Jurkat, Clone E6-1 (cell line): ENCODE data around the gene ITGB4. TPM values are rescaled to one million over a fixed set of nuclear protein-coding genes. Genes with fewer than 3 reads are reported as not detected.
A peak's percentile ranks its signal among the peaks of the same experiment; 100 is the strongest.

Experiments used
- DNase-seq: peaks from one replicate; pipeline ENCODE4 v3.0.0-alpha.2; 2011; ENCODE audit warnings: low read depth, low spot score
- H3K4me3 ChIP-seq: 2 replicates; pipeline ENCODE4 v1.5.1; 2011; ENCODE audit warnings: mild to moderate bottlenecking, low read length, control low read depth, moderate library complexity
- polyA plus RNA-seq: library from polyadenylated mRNA; unstranded; fragments of >200 nt; gene quantifications from one replicate; pipeline ENCODE4 v1.2.1, GENCODE V29; 2012; ENCODE audit warnings: missing spikeins; ENCODE audit not compliant: insufficient read length, insufficient read depth

The ITGB4 gene
- 16.1 TPM for polyA plus RNA-seq

GRCh38 chr17:75720656-75721462, at the start of gene ITGB4:
Gene ITGB4, plus strand, starts transcription at chr17:75721459. Its CDS starts 3,245 bp downstream, at chr17:75724704.
- DNase-seq = no peak
- peak within 1 kb of the TSS; percentile 38 for H3K4me3 ChIP-seq

GRCh38 chr17:75672011-75672410, 49.2 kb upstream of the ITGB4 start:
- H3K4me3 ChIP-seq = no peak overlapping the region
- DNase-seq = no peak

- DNase-seq = no peak
Observed at GRCh38 chr17:75673487-75673886, 47.8 kb upstream of the ITGB4 start.

GRCh38 chr17:75676461-75676860, 44.8 kb upstream of the ITGB4 start:
- no peak overlapping the region for H3K4me3 ChIP-seq
- no peak for DNase-seq

More at GRCh38 chr17:75673487-75673886, 47.8 kb upstream of the ITGB4 start:
- H3K4me3 ChIP-seq = no peak overlapping the region

GRCh38 chr17:75679706-75680211, 41.5 kb upstream of the ITGB4 start:
- no peak for DNase-seq
- H3K4me3 ChIP-seq = no peak overlapping the region

GRCh38 chr17:75680431-75680830, 40.8 kb upstream of the ITGB4 start:
- DNase-seq = no peak
- H3K4me3 ChIP-seq = no peak overlapping the region

- DNase-seq = no peak
- no peak overlapping the region for H3K4me3 ChIP-seq
Observed at GRCh38 chr17:75681289-75681688, 40.0 kb upstream of the ITGB4 start.

- no peak for DNase-seq
- H3K4me3 ChIP-seq = no peak overlapping the region
Observed at GRCh38 chr17:75683583-75683982, 37.7 kb upstream of the ITGB4 start.

GRCh38 chr17:75684249-75684648, 37.0 kb upstream of the ITGB4 start:
- no peak for DNase-seq
- H3K4me3 ChIP-seq = no peak overlapping the region

- H3K4me3 ChIP-seq = no peak overlapping the region
- no peak for DNase-seq
Observed at GRCh38 chr17:75684924-75685323, 36.3 kb upstream of the ITGB4 start.

- no peak overlapping the region for H3K4me3 ChIP-seq
- no peak for DNase-seq
Observed at GRCh38 chr17:75685499-75685898, 35.8 kb upstream of the ITGB4 start.

GRCh38 chr17:75688209-75688825, 32.9 kb upstream of the ITGB4 start:
- peak overlapping the region; percentile 0; the same call in 1 of the 2 replicates for H3K4me3 ChIP-seq
- no peak for DNase-seq

- H3K4me3 ChIP-seq = peak overlapping the region; percentile 34
- DNase-seq = peak; percentile 97
Observed at GRCh38 chr17:75689441-75689873, 31.8 kb upstream of the ITGB4 start.

- DNase-seq = peak; percentile 93
- no peak overlapping the region for H3K4me3 ChIP-seq
Observed at GRCh38 chr17:75691371-75691791, 29.9 kb upstream of the ITGB4 start.

- no peak for DNase-seq
- no peak overlapping the region for H3K4me3 ChIP-seq
Observed at GRCh38 chr17:75691801-75692626, 29.2 kb upstream of the ITGB4 start.

GRCh38 chr17:75692976-75693375, 28.3 kb upstream of the ITGB4 start:
- H3K4me3 ChIP-seq = no peak overlapping the region

GRCh38 chr17:75693500-75694481, 27.5 kb upstream of the ITGB4 start:
- no peak for DNase-seq
- H3K4me3 ChIP-seq = no peak overlapping the region

More at GRCh38 chr17:75692976-75693375, 28.3 kb upstream of the ITGB4 start:
- no peak for DNase-seq

- no peak for DNase-seq
- no peak overlapping the region for H3K4me3 ChIP-seq
Observed at GRCh38 chr17:75694536-75694935, 26.7 kb upstream of the ITGB4 start.
